ENCODE measurements around the gene GHRH. TPM values are rescaled to one million over a fixed set of nuclear protein-coding genes. Genes with fewer than 3 reads are reported as not detected.

Gene GHRH
- polyA plus RNA-seq, 2 of the 4 experiments (the other 2 are of a cell fraction) = not detected

DNA sequence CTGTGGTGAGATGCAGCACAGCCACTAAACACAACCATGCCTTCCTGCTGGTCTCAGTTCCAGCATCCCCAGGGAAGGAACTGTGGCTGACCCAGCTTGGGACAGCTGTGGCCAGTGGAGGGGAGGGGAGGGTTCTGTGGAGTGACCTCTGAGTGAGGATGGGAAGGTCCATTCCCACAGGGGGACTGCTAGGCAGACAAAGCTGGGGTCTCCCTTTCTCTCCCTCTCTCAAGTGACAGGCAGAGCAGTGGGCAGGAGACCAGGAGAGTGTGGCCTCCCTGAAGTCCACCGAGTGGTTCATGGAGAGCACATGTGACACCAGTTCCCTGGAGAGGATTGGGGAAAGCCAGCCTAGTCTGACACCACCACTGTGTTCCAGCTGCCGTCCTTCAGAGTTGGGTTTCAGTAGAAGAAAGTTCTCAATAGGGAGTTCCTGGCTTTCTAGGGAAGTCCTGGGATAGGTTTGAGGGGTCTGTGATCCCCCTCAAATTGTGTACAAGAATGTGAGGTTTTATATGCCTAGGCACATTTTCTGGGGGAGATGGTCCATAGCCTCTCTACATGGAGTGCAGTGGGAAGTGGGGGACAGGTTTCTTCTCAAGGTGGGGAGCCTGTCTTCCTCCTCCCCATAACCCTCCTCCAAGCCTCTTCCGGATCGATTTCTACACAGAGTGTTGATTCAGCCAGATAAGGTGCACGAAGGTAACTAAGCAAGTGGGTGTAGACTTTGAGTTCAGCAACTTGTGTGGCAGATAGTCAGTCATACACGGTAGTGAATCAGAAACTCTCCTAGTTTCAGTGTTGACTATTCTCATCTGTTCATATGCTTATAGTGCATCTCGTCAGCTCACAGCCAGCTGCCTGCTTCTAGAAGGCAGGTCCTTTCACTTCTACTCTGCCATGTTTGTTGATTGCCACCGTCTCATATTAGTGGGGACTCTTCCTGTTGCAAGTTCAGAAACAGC, 46.8 kb upstream of the GHRH start (continued):
- no peak for TF ChIP-seq GATA3 (IDR thresholded peaks at IDR 0.05; ENCODE audit: borderline replicate concordance)

DNA sequence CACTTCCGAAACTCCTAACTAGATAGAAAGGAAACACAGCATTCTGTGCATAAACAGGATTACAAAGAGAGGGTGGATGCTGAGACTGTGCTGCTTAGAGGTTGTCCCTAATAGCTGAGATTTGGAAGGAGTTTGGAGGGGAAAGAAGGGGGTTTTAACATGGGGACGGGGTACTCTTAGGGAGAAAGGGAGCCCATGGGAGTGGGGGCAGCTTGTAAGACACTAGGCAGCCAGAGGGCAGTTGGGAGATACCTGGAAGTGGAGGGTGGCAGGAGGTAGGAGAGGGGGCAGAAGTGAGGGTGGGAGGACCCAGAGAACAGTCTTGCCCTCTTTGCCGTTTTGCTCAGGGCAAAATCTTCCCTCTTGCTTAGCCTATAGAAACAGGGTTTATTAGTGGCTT, 44.2 kb upstream of the GHRH start:
- Histone ChIP-seq H3K27ac (no peak overlapping the region), H3K4me2 (no peak overlapping the region), H3K9me3 (no peaks in the 10 kb centered on the region), H3K4me3 (no peak overlapping the region), H3K4me1 (peaks cover 11% of the 10 kb centered on the region)
- no peak for ATAC-seq
- CTCF ChIA-PET = interaction anchor here (0.7 to 1.1 kb wide), 5 partner anchors 12 to 79 kb away, joined by 3 to 4 read pairs (median 4); no protein-coding TSS in a partner anchor
- POLR2A ChIA-PET = interaction anchor here (1.3 kb wide), 1 partner anchor 11 kb away, joined by 4 read pairs; no protein-coding TSS in a partner anchor
- FAIRE-seq = no peak
- WGBS (ENCODE audit: missing lambda C conversion rate) = 87% methylated on average over 3 of the region's 3 CpGs
- TF ChIP-seq EP300 (IDR thresholded peaks at IDR 0.05) (no peak), RNF2 (IDR thresholded peaks at IDR 0.05; ENCODE audit: borderline replicate concordance, low read depth) (no peak), RARB (CRISPR knock-in tag; IDR thresholded peaks at IDR 0.05) (no peak), HOXB13 (CRISPR knock-in tag; IDR thresholded peaks at IDR 0.05; ENCODE audit: low read depth) (no peak)
- TF ChIP-seq, protein P1, sequence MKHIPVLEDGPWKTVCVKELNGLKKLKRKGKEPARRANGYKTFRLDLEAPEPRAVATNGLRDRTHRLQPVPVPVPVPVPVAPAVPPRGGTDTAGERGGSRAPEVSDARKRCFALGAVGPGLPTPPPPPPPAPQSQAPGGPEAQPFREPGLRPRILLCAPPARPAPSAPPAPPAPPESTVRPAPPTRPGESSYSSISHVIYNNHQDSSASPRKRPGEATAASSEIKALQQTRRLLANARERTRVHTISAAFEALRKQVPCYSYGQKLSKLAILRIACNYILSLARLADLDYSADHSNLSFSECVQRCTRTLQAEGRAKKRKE (CRISPR knock-in tag; IDR thresholded peaks at IDR 0.05; ENCODE audit: low read depth) = no peak
- TF ChIP-seq, protein P2, sequence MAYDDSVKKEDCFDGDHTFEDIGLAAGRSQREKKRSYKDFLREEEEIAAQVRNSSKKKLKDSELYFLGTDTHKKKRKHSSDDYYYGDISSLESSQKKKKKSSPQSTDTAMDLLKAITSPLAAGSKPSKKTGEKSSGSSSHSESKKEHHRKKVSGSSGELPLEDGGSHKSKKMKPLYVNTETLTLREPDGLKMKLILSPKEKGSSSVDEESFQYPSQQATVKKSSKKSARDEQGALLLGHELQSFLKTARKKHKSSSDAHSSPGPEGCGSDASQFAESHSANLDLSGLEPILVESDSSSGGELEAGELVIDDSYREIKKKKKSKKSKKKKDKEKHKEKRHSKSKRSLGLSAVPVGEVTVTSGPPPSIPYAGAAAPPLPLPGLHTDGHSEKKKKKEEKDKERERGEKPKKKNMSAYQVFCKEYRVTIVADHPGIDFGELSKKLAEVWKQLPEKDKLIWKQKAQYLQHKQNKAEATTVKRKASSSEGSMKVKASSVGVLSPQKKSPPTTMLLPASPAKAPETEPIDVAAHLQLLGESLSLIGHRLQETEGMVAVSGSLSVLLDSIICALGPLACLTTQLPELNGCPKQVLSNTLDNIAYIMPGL (CRISPR knock-in tag; IDR thresholded peaks at IDR 0.05; ENCODE audit: borderline replicate concordance) = no peak
- DNase-seq (ENCODE audit: low read depth in 1 of 2, low spot score in 1 of 2) = no peak

DNA sequence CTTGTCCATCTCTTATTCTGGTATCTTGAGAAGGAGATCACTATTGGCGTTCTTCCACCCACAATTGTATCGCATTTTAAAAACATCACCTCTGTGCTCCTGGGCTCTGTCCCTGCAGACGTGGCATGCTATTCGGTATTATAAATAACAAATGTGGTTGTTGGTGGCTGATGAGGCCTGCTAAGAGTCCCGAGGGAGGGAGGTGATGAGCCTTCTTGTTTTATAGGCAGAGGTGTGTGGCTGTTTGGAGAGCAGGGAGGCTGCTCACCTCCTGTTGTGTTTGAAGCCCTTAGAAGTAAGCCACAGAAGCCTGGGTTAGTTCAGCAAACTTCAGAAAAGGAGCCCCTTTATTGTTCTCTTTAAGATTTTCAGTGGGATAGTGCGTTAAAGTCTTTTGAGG, 43.5 kb upstream of the GHRH start:
- no peaks in the 10 kb centered on the region for H3K9me3 ChIP-seq
- DNase-seq (ENCODE audit: low read depth in 1 of 2, low spot score in 1 of 2) (no peak), FAIRE-seq (no peak), ATAC-seq (no peak)
- no peak overlapping the region for H3K4me3 ChIP-seq
- 92% methylated on average over 6 of the region's 6 CpGs for WGBS (ENCODE audit: missing lambda C conversion rate)
- H3K27ac ChIP-seq = no peak overlapping the region
- peaks cover 17% of the 10 kb centered on the region for H3K4me1 ChIP-seq
- TF ChIP-seq, protein P3, sequence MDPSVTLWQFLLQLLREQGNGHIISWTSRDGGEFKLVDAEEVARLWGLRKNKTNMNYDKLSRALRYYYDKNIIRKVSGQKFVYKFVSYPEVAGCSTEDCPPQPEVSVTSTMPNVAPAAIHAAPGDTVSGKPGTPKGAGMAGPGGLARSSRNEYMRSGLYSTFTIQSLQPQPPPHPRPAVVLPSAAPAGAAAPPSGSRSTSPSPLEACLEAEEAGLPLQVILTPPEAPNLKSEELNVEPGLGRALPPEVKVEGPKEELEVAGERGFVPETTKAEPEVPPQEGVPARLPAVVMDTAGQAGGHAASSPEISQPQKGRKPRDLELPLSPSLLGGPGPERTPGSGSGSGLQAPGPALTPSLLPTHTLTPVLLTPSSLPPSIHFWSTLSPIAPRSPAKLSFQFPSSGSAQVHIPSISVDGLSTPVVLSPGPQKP (IDR thresholded peaks at IDR 0.05; ENCODE audit: low read depth, low read length) = no peak
- TF ChIP-seq KDM1A (IDR thresholded peaks at IDR 0.05; ENCODE audit: low read depth) (no peak), TFCP2L1 (CRISPR knock-in tag; IDR thresholded peaks at IDR 0.05) (no peak), EHMT2 (IDR thresholded peaks at IDR 0.05; ENCODE audit: low read depth) (no peak), BHLHE40 (IDR thresholded peaks at IDR 0.05; ENCODE audit: low read depth, low read length) (no peak), SREBF2 (IDR thresholded peaks at IDR 0.05) (no peak), ZFP36 (IDR thresholded peaks at IDR 0.05; ENCODE audit: borderline replicate concordance, partially characterized antibody) (no peak), ZSCAN20 (CRISPR knock-in tag; IDR thresholded peaks at IDR 0.05) (no peak), JUN (IDR thresholded peaks at IDR 0.05) (no peak), HEYL (CRISPR knock-in tag; IDR thresholded peaks at IDR 0.05) (no peak), CBX8 (IDR thresholded peaks at IDR 0.05) (no peak), CHD2 (IDR thresholded peaks at IDR 0.05; ENCODE audit: low read length, partially characterized antibody) (no peak)
- TF ChIP-seq, protein P4, sequence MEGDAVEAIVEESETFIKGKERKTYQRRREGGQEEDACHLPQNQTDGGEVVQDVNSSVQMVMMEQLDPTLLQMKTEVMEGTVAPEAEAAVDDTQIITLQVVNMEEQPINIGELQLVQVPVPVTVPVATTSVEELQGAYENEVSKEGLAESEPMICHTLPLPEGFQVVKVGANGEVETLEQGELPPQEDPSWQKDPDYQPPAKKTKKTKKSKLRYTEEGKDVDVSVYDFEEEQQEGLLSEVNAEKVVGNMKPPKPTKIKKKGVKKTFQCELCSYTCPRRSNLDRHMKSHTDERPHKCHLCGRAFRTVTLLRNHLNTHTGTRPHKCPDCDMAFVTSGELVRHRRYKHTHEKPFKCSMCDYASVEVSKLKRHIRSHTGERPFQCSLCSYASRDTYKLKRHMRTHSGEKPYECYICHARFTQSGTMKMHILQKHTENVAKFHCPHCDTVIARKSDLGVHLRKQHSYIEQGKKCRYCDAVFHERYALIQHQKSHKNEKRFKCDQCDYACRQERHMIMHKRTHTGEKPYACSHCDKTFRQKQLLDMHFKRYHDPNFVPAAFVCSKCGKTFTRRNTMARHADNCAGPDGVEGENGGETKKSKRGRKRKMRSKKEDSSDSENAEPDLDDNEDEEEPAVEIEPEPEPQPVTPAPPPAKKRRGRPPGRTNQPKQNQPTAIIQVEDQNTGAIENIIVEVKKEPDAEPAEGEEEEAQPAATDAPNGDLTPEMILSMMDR (IDR thresholded peaks at IDR 0.05) = no peak
- TF ChIP-seq, protein P5, sequence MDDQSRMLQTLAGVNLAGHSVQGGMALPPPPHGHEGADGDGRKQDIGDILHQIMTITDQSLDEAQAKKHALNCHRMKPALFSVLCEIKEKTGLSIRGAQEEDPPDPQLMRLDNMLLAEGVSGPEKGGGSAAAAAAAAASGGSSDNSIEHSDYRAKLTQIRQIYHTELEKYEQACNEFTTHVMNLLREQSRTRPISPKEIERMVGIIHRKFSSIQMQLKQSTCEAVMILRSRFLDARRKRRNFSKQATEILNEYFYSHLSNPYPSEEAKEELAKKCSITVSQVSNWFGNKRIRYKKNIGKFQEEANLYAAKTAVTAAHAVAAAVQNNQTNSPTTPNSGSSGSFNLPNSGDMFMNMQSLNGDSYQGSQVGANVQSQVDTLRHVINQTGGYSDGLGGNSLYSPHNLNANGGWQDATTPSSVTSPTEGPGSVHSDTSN (IDR thresholded peaks at IDR 0.05) = no peak
- ChIA-PET CTCF (interaction anchor here (0.6 to 0.9 kb wide), 4 partner anchors 11 to 137 kb away, joined by 3 to 4 read pairs (median 3); no protein-coding TSS in a partner anchor), POLR2A (interaction anchor here (0.6 to 1.3 kb wide), 2 partner anchors 10 to 30 kb away, joined by 4 to 5 read pairs; no protein-coding TSS in a partner anchor)
- H3K4me2 ChIP-seq = no peak overlapping the region
